A673 (cell line): ENCODE data around the gene FSCN2.

Experiments used
- EZH2 ChIP-seq: fragments of 200-600 bp; sonication (generic); IDR thresholded peaks from 2 replicates; pipeline ENCODE4 v1.6.1; 2017; ENCODE audit warnings: borderline replicate concordance, low read depth, mild to moderate bottlenecking, mixed read lengths, antibody characterized with exemption, low read length; ENCODE audit not compliant: poor library complexity, severe bottlenecking
- TF ChIP-seq, protein P1 (sequence below): fragments of 300-800, 200-600 bp; sonication (generic); conservative IDR thresholded peaks from 2 replicates; pipeline ENCODE4 v1.5.1; 2017; ENCODE audit warnings: low read depth, mild to moderate bottlenecking, antibody characterized with exemption, low read length, moderate library complexity, mixed read lengths

DNA sequence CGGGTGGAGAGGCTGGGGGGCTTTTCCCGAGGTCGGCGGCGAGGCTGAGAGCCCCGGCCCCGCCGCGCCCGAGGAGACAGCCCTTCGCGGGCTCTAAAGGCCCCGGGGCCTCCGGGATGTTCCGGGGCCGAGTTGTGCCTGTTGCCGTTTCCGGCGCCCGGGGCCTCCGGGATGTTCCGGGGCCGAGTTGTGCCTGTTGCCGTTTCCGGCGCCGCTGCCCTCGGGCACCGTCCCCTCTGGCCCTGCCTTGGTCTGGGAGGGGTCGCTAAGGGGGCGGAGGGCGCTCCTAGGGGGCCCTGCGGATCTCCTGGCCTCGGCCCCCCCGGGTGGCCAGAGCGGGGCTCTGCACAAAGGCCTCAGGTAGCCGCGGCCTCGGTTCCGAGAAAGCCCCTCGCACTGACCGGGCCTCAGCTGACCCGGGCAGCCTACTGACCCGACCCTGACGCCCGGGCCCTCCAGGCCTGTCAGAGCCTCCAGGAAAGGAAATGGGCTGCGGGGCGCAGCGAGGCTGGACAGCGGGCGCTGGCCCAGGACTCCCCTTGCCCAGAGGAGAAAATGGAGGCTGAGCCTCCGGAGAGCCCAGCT is 39.8 kb upstream of the FSCN2 start:
- TF ChIP-seq, protein P1, sequence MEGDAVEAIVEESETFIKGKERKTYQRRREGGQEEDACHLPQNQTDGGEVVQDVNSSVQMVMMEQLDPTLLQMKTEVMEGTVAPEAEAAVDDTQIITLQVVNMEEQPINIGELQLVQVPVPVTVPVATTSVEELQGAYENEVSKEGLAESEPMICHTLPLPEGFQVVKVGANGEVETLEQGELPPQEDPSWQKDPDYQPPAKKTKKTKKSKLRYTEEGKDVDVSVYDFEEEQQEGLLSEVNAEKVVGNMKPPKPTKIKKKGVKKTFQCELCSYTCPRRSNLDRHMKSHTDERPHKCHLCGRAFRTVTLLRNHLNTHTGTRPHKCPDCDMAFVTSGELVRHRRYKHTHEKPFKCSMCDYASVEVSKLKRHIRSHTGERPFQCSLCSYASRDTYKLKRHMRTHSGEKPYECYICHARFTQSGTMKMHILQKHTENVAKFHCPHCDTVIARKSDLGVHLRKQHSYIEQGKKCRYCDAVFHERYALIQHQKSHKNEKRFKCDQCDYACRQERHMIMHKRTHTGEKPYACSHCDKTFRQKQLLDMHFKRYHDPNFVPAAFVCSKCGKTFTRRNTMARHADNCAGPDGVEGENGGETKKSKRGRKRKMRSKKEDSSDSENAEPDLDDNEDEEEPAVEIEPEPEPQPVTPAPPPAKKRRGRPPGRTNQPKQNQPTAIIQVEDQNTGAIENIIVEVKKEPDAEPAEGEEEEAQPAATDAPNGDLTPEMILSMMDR = no peak
- TF ChIP-seq EZH2 = no peak
